ENCODE measurements around the gene HMGXB4. TPM values are rescaled to one million over a fixed set of nuclear protein-coding genes. Genes with fewer than 3 reads are reported as not detected.
A peak's percentile ranks its signal among the peaks of the same experiment; 100 is the strongest.

The HMGXB4 gene, protein sequence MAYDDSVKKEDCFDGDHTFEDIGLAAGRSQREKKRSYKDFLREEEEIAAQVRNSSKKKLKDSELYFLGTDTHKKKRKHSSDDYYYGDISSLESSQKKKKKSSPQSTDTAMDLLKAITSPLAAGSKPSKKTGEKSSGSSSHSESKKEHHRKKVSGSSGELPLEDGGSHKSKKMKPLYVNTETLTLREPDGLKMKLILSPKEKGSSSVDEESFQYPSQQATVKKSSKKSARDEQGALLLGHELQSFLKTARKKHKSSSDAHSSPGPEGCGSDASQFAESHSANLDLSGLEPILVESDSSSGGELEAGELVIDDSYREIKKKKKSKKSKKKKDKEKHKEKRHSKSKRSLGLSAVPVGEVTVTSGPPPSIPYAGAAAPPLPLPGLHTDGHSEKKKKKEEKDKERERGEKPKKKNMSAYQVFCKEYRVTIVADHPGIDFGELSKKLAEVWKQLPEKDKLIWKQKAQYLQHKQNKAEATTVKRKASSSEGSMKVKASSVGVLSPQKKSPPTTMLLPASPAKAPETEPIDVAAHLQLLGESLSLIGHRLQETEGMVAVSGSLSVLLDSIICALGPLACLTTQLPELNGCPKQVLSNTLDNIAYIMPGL
- 36.2 and 43.4 TPM in 2 replicates for total RNA-seq (2014; rRNA removed; shearing (Covaris generic))

DNA sequence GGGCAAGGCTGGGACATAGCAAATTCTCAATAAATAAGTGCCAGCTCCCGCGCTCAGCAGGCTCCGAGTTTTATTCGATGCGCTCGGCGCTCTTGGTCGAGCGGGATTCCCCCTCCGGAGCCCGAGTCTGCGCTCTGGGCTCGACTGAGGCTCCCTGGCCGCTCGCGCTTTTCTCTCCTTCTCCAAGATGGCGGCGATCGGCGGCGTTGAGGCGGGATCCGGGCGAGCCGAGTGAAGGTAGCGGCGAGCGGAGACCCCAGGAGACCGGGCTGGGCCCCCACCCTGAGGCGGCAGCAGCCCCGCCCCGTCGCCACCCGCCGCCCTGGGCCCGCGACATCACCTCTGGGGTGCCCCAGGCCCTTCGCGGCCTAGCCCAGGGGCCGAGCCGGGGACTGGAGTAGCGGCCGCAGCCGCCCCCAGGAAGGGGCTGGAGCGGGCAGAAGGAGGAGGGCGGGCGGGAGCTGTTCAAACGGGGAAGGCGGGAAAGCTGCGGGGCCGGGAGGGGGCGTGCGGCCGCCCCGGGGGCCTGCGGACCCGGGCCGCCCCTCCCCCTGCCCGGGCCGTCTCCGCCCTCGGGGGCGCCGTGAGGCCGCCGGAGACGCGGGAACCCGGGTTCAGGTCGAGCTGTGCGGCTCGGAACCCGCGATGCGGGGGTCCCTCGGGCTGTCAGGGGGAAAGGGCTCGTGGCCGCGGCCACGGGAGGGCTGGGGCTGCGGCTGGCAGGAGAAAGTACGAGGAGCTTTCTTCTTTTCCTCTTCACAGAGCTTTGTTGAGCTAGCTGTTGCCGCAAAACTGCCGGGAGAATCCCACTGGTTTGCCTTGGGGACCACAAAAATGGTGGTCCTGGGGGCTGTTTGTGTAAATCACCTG lies at the start of gene HMGXB4:
HMGXB4 (plus strand) TSS at position 173 of the 870 bp plus-strand sequence. CDS start 4,898 bp downstream, outside the sequence.
- Histone ChIP-seq H3K27ac (peak within 1 kb of the TSS; percentile 97), H3K4me1 (peaks cover 3% of the 10 kb centered on the region; the same call in 1 of the 2 replicates), H3K4me3 (peak within 1 kb of the TSS; percentile 88), H3K9me3 (replicated peaks) (no peaks in the 10 kb centered on the region), H3K27me3 (no peaks in the 10 kb centered on the region), H3K36me3 (peaks cover 19% of the 10 kb centered on the region)
- peak; percentile 87 to 89 for DNase-seq

GRCh38 chr22:35208003-35208402 lies 49.3 kb upstream of the HMGXB4 start:
- Histone ChIP-seq H3K27me3 (no peaks in the 10 kb centered on the region), H3K27ac (no peak overlapping the region), H3K9me3 (replicated peaks) (no peaks in the 10 kb centered on the region), H3K4me1 (no peaks in the 10 kb centered on the region), H3K36me3 (no peaks in the 10 kb centered on the region), H3K4me3 (no peak overlapping the region)
- no peak for DNase-seq

GRCh38 chr22:35209203-35209602 lies 48.1 kb upstream of the HMGXB4 start:
- no peak overlapping the region for H3K4me3 ChIP-seq
- no peak overlapping the region for H3K27ac ChIP-seq
- H3K27me3 ChIP-seq, result no peaks in the 10 kb centered on the region
- H3K9me3 ChIP-seq (replicated peaks), result no peaks in the 10 kb centered on the region
- no peak for DNase-seq
- no peaks in the 10 kb centered on the region for H3K36me3 ChIP-seq
- H3K4me1 ChIP-seq, result no peaks in the 10 kb centered on the region

DNA sequence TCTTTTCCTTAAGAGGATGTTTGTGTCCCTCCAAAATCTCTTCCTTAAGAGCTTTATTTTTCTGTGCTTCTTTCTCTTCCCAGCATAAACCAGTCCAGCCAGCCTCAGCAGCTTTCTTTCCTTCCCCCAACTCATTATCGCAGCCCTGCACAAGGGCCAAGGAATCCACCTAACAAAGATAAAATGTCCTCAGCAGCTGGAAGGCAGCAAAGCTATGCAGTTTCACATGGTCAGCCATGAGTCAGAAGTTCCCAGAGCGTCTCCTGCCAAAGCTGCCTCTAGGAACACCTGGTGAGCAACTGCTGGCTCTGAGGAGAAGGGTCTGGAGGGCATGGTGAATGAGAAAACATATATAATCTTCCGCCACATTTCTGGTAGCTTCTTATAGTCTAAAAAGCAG lies 45.3 kb upstream of the HMGXB4 start:
- Histone ChIP-seq H3K4me3 (no peak overlapping the region), H3K27ac (no peak overlapping the region), H3K27me3 (no peaks in the 10 kb centered on the region), H3K9me3 (replicated peaks) (no peaks in the 10 kb centered on the region), H3K4me1 (no peaks in the 10 kb centered on the region), H3K36me3 (no peaks in the 10 kb centered on the region)
- no peak for DNase-seq

- Histone ChIP-seq H3K27me3 (no peaks in the 10 kb centered on the region), H3K9me3 (replicated peaks) (no peaks in the 10 kb centered on the region), H3K4me3 (no peak overlapping the region), H3K27ac (no peak overlapping the region), H3K4me1 (no peaks in the 10 kb centered on the region), H3K36me3 (no peaks in the 10 kb centered on the region)
- DNase-seq, result no peak
Observed at GRCh38 chr22:35212996-35213395, 44.3 kb upstream of the HMGXB4 start.

GRCh38 chr22:35214968-35215367 lies 42.3 kb upstream of the HMGXB4 start:
- no peak for DNase-seq
- no peaks in the 10 kb centered on the region for H3K9me3 ChIP-seq (replicated peaks)

DNA sequence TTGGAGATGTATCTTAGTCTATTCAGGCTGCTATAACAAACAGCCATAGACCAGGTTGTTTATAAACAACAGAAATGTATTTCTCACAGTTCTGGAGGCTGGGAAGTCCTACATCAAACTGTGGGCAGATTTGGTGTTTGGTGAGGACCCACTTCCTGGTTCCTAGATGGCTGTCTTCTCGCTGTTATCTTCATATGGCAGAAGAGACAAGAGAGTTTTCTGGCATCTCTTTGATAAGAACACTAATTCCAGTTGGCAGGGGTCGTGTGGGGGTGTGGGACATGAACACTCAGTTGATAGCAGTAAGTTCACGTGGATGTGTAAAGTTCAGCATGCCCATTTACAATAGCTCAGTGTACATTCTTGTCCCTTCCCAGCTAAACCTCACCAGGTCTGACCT lies 41.3 kb upstream of the HMGXB4 start:
- H3K36me3 ChIP-seq, result no peaks in the 10 kb centered on the region
- H3K27ac ChIP-seq, result no peak overlapping the region
- H3K4me1 ChIP-seq, result no peaks in the 10 kb centered on the region
- H3K9me3 ChIP-seq (replicated peaks), result no peaks in the 10 kb centered on the region
- no peak overlapping the region for H3K4me3 ChIP-seq
- no peak for DNase-seq
- no peaks in the 10 kb centered on the region for H3K27me3 ChIP-seq

More at GRCh38 chr22:35214968-35215367, 42.3 kb upstream of the HMGXB4 start:
- H3K4me1 ChIP-seq, result no peaks in the 10 kb centered on the region
- no peaks in the 10 kb centered on the region for H3K27me3 ChIP-seq
- H3K27ac ChIP-seq, result no peak overlapping the region
- no peaks in the 10 kb centered on the region for H3K36me3 ChIP-seq
- no peak overlapping the region for H3K4me3 ChIP-seq

DNA sequence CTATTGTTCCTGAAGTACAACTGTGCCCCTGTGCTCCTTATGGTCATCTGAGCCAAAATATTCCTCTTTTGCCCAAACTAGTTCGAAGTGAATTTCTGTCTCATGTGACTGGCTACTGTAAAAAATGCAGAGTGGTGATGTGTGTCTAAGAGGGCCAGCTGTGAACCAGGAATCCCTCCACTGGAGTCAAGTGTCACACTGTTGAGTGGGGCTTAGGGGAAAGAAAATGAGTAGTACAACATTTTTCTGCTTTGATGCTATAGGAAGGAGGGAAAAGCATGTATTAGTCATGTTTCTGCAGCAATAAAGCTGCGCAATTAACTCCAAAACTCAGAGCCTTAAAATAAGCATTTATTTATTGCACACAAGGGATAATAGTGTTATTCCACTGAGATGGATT lies 39.8 kb upstream of the HMGXB4 start:
- no peaks in the 10 kb centered on the region for H3K4me1 ChIP-seq
- no peaks in the 10 kb centered on the region for H3K36me3 ChIP-seq
- H3K4me3 ChIP-seq, result no peak overlapping the region
- no peak overlapping the region for H3K27ac ChIP-seq
- no peaks in the 10 kb centered on the region for H3K27me3 ChIP-seq
- DNase-seq, result peak in 1 of 2 experiments; percentile 7
- H3K9me3 ChIP-seq (replicated peaks), result no peaks in the 10 kb centered on the region

- DNase-seq, result no peak
- no peaks in the 10 kb centered on the region for H3K27me3 ChIP-seq
- no peak overlapping the region for H3K4me3 ChIP-seq
- H3K36me3 ChIP-seq, result no peaks in the 10 kb centered on the region
- no peaks in the 10 kb centered on the region for H3K4me1 ChIP-seq
- H3K9me3 ChIP-seq (replicated peaks), result no peaks in the 10 kb centered on the region
- no peak overlapping the region for H3K27ac ChIP-seq
Observed at GRCh38 chr22:35218079-35218478, 39.2 kb upstream of the HMGXB4 start.

DNA sequence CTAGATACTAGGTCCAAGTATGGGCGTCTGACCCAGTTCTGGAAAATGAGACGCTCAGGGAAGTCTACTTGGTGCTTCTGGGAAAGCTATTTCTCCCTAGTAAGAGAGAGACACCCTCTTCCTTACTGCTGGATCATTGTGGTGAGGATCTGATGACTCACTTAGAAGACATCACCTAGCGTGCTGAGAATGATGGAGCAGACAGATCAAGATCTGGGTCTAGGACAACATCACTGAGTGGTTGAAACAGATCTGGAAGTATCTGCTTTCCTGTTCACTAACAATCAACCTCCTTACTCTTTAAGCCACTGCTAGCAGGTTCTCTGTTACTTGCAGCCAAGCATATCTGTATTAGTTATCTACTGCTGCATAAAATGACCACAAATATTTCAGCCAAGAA lies 38.3 kb upstream of the HMGXB4 start:
- DNase-seq, result no peak
- Histone ChIP-seq H3K4me3 (no peak overlapping the region), H3K27ac (no peak overlapping the region), H3K27me3 (no peaks in the 10 kb centered on the region), H3K4me1 (no peaks in the 10 kb centered on the region), H3K9me3 (replicated peaks) (no peaks in the 10 kb centered on the region), H3K36me3 (no peaks in the 10 kb centered on the region)

DNA sequence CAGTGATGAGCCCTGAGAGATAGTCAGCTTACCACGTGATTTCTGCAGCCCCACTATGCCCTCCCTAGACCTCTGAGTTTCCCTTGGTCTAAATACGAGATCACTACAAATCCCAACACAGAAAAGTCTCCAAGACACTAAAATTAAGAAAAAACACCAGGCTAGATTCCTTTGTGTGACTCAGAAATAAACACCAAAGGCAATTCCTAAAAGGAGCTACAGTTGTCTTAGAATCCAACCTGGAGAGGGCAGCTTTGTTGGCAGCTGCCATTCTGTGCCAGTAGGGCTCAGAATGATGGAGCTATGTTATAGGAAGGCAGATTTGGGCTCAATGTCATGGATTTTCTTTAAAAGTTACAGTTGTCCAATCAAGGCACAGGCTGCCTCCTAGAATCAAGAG lies 37.1 kb upstream of the HMGXB4 start:
- Histone ChIP-seq H3K36me3 (no peaks in the 10 kb centered on the region), H3K4me3 (no peak overlapping the region), H3K27me3 (no peaks in the 10 kb centered on the region), H3K27ac (no peak overlapping the region), H3K4me1 (no peaks in the 10 kb centered on the region), H3K9me3 (replicated peaks) (no peaks in the 10 kb centered on the region)
- no peak for DNase-seq

DNA sequence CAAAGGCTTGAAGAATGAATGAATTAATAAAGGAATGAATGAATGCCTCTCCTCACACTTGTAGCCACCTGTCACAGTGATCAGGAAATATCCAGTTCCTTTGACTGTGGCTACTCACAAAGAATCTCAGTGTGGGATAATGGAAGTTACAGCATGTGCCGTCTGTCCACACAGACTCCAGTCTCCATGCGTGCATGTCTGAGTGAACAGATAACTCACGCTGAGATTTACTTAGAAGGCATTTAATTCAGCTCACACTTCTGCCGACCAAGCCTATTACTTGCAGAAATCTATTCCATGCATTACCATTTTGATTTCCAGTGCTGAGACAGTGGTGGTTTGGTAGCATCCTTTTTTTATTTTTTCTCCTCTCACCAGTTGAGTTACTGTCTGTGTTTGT lies 32.3 kb upstream of the HMGXB4 start:
- DNase-seq, result no peak
- Histone ChIP-seq H3K4me1 (no peaks in the 10 kb centered on the region), H3K27ac (no peak overlapping the region), H3K27me3 (no peaks in the 10 kb centered on the region), H3K4me3 (no peak overlapping the region), H3K36me3 (no peaks in the 10 kb centered on the region), H3K9me3 (replicated peaks) (no peaks in the 10 kb centered on the region)

DNA sequence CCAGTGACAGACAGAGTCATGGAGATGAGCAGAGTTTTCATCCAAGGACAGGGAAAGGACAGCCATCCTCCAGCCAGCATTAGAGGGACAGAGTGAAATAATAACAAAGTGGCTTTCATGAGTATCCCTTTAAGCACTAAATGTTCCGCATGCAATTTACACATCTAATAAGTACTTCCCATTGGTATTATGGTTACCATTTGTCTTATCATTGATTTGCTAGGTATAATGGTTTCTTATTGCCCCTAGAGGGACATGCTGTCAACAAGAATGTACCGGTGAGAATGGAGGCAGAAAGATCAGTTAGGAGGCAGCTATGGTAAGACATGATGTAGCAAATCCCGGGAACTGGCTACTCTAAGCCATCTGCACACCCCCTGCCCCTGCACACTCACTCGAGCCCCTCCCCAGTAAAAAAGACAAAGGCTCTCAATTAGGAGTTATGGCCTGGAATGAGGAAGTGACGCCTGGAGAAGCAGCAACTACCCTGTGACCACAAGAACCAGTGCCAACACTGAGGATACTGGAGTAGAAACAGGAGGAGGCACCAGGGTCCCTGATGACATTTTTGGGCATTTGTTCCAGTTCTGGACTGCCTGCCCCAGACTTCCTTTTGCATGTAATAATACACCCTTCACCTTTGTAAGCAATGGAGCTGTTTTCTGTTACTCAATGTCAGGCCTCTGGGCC lies 30.2 kb upstream of the HMGXB4 start:
- no peak overlapping the region for H3K27ac ChIP-seq
- H3K9me3 ChIP-seq (replicated peaks), result no peaks in the 10 kb centered on the region
- no peaks in the 10 kb centered on the region for H3K4me1 ChIP-seq
- no peaks in the 10 kb centered on the region for H3K36me3 ChIP-seq
- no peak overlapping the region for H3K4me3 ChIP-seq
- no peaks in the 10 kb centered on the region for H3K27me3 ChIP-seq
- no peak for DNase-seq

DNA sequence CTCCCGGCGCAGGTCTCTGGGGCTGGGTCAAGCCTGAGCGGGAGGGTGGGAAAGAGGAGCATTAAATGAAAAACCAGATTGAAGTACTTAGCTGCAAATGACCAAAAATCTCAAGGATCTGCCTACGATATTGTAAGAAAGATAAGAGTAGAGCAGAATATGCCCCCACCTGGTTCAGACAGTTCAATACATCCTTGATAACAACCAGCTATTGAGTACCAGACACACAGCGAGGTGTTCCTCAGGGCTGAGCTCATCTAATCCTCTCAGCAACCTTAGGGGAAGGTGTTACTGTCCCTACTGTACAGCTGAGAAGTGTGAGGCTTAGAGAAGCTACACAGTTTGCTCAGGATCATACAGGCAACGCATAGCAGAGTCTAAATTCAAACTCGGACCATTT lies 27.4 kb upstream of the HMGXB4 start:
- Histone ChIP-seq H3K27ac (no peak overlapping the region), H3K4me3 (no peak overlapping the region), H3K27me3 (no peaks in the 10 kb centered on the region), H3K4me1 (no peaks in the 10 kb centered on the region), H3K36me3 (no peaks in the 10 kb centered on the region), H3K9me3 (replicated peaks) (no peaks in the 10 kb centered on the region)
- no peak for DNase-seq
